K562 (cell line): Measurements from ENCODE around the gene ARHGAP9. TPM values are rescaled to one million over a fixed set of nuclear protein-coding genes. Genes with fewer than 3 reads are reported as not detected.

Source experiments
- ATAC-seq: fragments of 200-7000 bp; cut with Tn5 transposase; 3 replicates; pipeline ENCODE4 v1.9.1; 2020; ENCODE audit warnings: moderate library complexity
- BruUV-seq: library from RNA; stranded (reverse); fragments of 400-500 nt; replicated peaks from 2 replicates; lab custom pipeline; 2021; lab: Mats Ljungman, UMichigan
- CTCF ChIA-PET: fragments of 300-600 bp; formaldehyde crosslinking; extraction: SDS; loops from one replicate; lab custom pipeline; 2021; ENCODE audit warnings: low intra/inter-chr PET ratio; lab: Yijun Ruan, JAX
- POLR2A ChIA-PET: fragments of 300-600, 350-650 bp; sonication (Branson Sonifier 250); formaldehyde crosslinking; extraction: SDS; loops from one replicate; lab custom pipeline; 2021; ENCODE audit warnings: antibody characterized with exemption, inconsistent platforms; lab: Yijun Ruan, JAX
- DNase-seq, 4 experiments: peaks; one replicate each; pipeline versions ENCODE4 v3.0.0 to v3.0.0-alpha.2; 2011 to 2018; ENCODE audit warnings: low spot score in 3 of 4, mixed read lengths in 3 of 4; ENCODE audit errors: extremely low read depth in 1 of 4
- FAIRE-seq: peaks from 2 replicates; lab custom pipeline; 2011; peaks lifted over from hg19 to GRCh38; lab: Jason Lieb, UNC
- H2AFZ ChIP-seq: 2 replicates; pipeline ENCODE4 v1.6.0; 2011; ENCODE audit warnings: low read depth, low read length, control low read depth, inconsistent platforms
- H3K27ac ChIP-seq: fragments of 200-600 bp; 3 replicates; pipeline ENCODE4 v1.8.0; 2011; ENCODE audit warnings: low read depth, mild to moderate bottlenecking, control low read depth, inconsistent platforms, low read length, moderate library complexity, mixed read lengths; ENCODE audit errors: extremely low read depth
- H3K27me3 ChIP-seq, 2 experiments: fragments of 300-600 bp in 1 of 2; 2 replicates in 1 of 2; 3 replicates in 1 of 2; pipeline versions ENCODE4 v1.6.0 to v1.8.0; 2011; ENCODE audit warnings: inconsistent platforms in 2 of 2, low read length in 2 of 2, mild to moderate bottlenecking in 1 of 2, mixed read lengths in 1 of 2, moderate library complexity in 1 of 2; ENCODE audit not compliant: control insufficient read depth in 2 of 2, insufficient read depth in 2 of 2
- H3K36me3 ChIP-seq: fragments of 300-600 bp; 3 replicates; pipeline ENCODE4 v1.8.0; 2011; ENCODE audit warnings: mild to moderate bottlenecking, low read length, inconsistent platforms; ENCODE audit not compliant: control insufficient read depth, insufficient read depth
- H3K4me1 ChIP-seq, 2 experiments: fragments of 200-600 bp in 1 of 2; replicated peaks in 1 of 2; 2 replicates in 1 of 2; 3 replicates in 1 of 2; pipeline versions ENCODE4 v1.5.1 to v1.8.0; 2011; ENCODE audit warnings: inconsistent platforms in 2 of 2, low read length in 2 of 2, mild to moderate bottlenecking in 1 of 2, mixed read lengths in 1 of 2, moderate library complexity in 1 of 2; ENCODE audit not compliant: control insufficient read depth in 2 of 2, insufficient read depth in 2 of 2
- H3K4me2 ChIP-seq: 2 replicates; pipeline ENCODE4 v1.6.1; 2011; ENCODE audit warnings: low read length, control low read depth, inconsistent platforms, mixed read lengths; ENCODE audit not compliant: insufficient read depth
- H3K4me3 ChIP-seq: fragments of 200-600 bp; sonication (generic), shearing (Covaris generic); 2 replicates; pipeline ENCODE4 v1.5.1; 2016; ENCODE audit warnings: control low read depth, inconsistent platforms
- H3K79me2 ChIP-seq: fragments of 200-600 bp; 3 replicates; pipeline ENCODE4 v1.8.0; 2011; ENCODE audit warnings: low read length, inconsistent platforms; ENCODE audit not compliant: control insufficient read depth, insufficient read depth
- H3K9ac ChIP-seq, 2 experiments: 2 replicates each; pipeline versions ENCODE4 v1.6.0 to v1.6.1; 2011; ENCODE audit warnings: low read depth in 2 of 2, low read length in 2 of 2, control low read depth in 1 of 2, inconsistent platforms in 1 of 2, mild to moderate bottlenecking in 1 of 2, mixed read lengths in 1 of 2; ENCODE audit not compliant: insufficient read depth in 1 of 2
- H3K9me1 ChIP-seq: one replicate; pipeline ENCODE4 v1.6.0; 2011; ENCODE audit warnings: inconsistent platforms, mild to moderate bottlenecking, low read length, moderate library complexity; ENCODE audit not compliant: control insufficient read depth, insufficient read depth
- H3K9me3 ChIP-seq: replicated peaks from 2 replicates; pipeline ENCODE4 v1.5.1; 2011; ENCODE audit warnings: low read depth, low read length, inconsistent platforms; ENCODE audit not compliant: control insufficient read depth, insufficient read depth
- H4K20me1 ChIP-seq: replicated peaks from 2 replicates; pipeline ENCODE4 v1.6.1; 2011; ENCODE audit warnings: low read length, inconsistent platforms, mixed read lengths; ENCODE audit not compliant: control insufficient read depth, insufficient read depth
- EP400 ChIP-seq: fragments of 450-650 bp; IDR thresholded peaks from 2 replicates; pipeline ENCODE4 v1.6.1; 2017; ENCODE audit warnings: antibody characterized with exemption, mild to moderate bottlenecking, moderate library complexity
- MEIS2 ChIP-seq: fragments of 450-650 bp; IDR thresholded peaks from 2 replicates; pipeline ENCODE4 v1.6.1; 2014; ENCODE audit warnings: mild to moderate bottlenecking; ENCODE audit not compliant: partially characterized antibody
- POLR2A ChIP-seq: fragments of 450-650 bp; conservative IDR thresholded peaks from 2 replicates; pipeline ENCODE4 v1.6.1; 2016
- RBFOX2 ChIP-seq: fragments of 200-400 bp; formaldehyde crosslinking; IDR thresholded peaks from 2 replicates; pipeline ENCODE4 v1.6.1; 2017; ENCODE audit warnings: low read depth, mild to moderate bottlenecking, low read length, moderate library complexity
- WGBS: fragments of 100-300 bp; shearing (Covaris generic); methylation state at CpG from one replicate; pipeline ENCODE4 v1.1.6; 2016; ENCODE audit warnings: low coverage, mixed read lengths; ENCODE audit not compliant: insufficient coverage; ENCODE audit errors: missing lambda C conversion rate; 5-methylcytosine and 5-hydroxymethylcytosine counted together
- in situ Hi-C: fragments of 300-500 bp; cut with MboI; formaldehyde crosslinking; loops from 4 replicates; pipeline ENCODE4 v1.15.0; 2018; ENCODE audit warnings: inconsistent platforms, mixed read lengths
- intact Hi-C: fragments of 100-400 bp; cut with micrococcal nuclease; formaldehyde crosslinking; loops from 2 replicates; pipeline ENCODE4 v1.14.2; 2022
- polyA plus RNA-seq, 8 experiments: library from polyadenylated mRNA; depleted of rRNA in 4 of 8; stranded (reverse) in 5 of 8; unstranded in 3 of 8; fragments of >200 nt; fragmentation: Nextera tagmentation in 2 of 8; fragmentation: Illumina TruSeq in 1 of 8; extraction: Ambion mirVana in 2 of 8; extraction: Trizol in 1 of 8; gene quantifications; 2 replicates each; pipeline versions ENCODE4 v1.2.1 to v1.2.3, GENCODE V29; 2011 to 2014; ENCODE audit warnings: inconsistent platforms in 1 of 8, missing spikeins in 1 of 8
- total RNA-seq, 7 experiments: library from RNA; depleted of rRNA in 6 of 7; stranded (reverse); fragments of >200 nt in 6 of 7; fragmentation: Illumina TruSeq in 2 of 7; extraction: Trizol in 2 of 7; gene quantifications; 2 replicates each; pipeline versions ENCODE4 v1.2.1 to v1.2.3, GENCODE V29; 2011 to 2021; ENCODE audit warnings: low replicate concordance in 1 of 7
- TF ChIP-seq, protein P1 (sequence below): sonication (generic); formaldehyde crosslinking; IDR thresholded peaks from 2 replicates; pipeline ENCODE4 v1.8.1; 2023; ENCODE audit warnings: mild to moderate bottlenecking, missing genetic modification reagents

The ARHGAP9 gene
- total and polyA plus RNA-seq, 9 of the 15 experiments (the other 6 are each of a cell fraction or from before 2014, with no cell fraction given): 1.5 to 10.2 (median 5.1) TPM

DNA sequence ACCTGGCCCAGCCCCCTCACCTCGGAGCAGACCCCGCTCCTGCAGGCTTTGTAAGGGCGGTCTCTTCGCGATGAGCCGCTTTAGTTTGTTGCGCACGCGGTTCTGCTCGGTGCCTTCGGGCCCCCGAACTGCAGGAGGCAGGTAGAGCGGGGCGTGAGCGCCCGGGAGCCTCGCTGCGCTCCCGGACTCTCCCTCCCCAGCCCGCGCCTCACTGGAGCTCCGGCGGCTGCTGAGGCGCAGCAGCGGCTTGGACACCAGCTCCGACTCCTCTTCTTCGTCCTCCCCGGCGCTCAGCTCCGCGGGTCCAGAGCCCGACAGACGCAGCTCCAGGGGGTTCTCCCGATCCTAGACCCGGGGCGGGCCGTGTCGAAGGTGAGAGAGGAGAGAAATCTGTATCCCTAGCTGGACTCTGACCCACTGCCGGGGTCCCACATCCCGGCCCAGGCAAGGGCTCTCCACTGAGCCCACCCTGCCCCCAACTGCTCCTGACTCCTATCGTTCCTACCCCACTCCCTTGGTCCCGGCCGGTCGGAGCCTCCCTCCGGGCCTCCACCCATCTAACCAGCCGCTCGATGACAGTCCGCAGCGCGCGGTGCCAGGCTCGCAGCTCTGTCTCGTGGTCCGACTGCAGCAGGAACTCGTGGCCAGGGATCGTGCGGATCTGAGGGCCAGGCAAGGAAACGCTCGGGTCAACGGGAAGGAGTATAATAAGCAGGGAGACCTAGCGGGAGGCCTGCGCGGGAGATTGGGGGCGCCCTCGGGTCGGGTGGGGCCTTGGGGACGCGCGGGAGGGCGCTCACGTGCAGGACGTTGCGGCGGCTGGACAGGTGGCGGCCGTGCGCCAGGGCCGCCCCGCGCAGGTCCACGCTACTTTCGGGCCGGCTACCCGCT, 4.2 kb downstream of the ARHGAP9 start:
- Histone ChIP-seq H3K27me3 (peaks cover 0 to 10% of the 10 kb centered on the region in 2 experiments; a peak in 2 of 5 replicates), H3K9ac (no peak overlapping the region), H3K9me1 (no peaks in the 10 kb centered on the region)
- no peak for DNase-seq
- WGBS: 93% methylated on average over 25 of the region's 84 CpGs
- TF ChIP-seq RBFOX2 (0 out of 2 replicates have a peak, but pooled peaks have one; percentile 17), MEIS2 (no peak), POLR2A (no peak), EP400 (no peak)
- TF ChIP-seq, protein P1, sequence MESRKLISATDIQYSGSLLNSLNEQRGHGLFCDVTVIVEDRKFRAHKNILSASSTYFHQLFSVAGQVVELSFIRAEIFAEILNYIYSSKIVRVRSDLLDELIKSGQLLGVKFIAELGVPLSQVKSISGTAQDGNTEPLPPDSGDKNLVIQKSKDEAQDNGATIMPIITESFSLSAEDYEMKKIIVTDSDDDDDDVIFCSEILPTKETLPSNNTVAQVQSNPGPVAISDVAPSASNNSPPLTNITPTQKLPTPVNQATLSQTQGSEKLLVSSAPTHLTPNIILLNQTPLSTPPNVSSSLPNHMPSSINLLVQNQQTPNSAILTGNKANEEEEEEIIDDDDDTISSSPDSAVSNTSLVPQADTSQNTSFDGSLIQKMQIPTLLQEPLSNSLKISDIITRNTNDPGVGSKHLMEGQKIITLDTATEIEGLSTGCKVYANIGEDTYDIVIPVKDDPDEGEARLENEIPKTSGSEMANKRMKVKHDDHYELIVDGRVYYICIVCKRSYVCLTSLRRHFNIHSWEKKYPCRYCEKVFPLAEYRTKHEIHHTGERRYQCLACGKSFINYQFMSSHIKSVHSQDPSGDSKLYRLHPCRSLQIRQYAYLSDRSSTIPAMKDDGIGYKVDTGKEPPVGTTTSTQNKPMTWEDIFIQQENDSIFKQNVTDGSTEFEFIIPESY (CRISPR knock-in tag): peak; percentile 68; the same call in 1 of the 2 replicates
- TF ChIP-seq, all 486 proteins: peak for 2
- ChIA-PET POLR2A (interaction anchor here (0.6 to 1.9 kb wide), 5 partner anchors 14 to 487 kb away, joined by 3 to 7 read pairs (median 3); partner anchors contain the start of gene INHBE), CTCF (no interaction called here)
- H3K4me3 ChIP-seq: no peak overlapping the region
- no peaks in the 10 kb centered on the region for H4K20me1 ChIP-seq
- no TSS peak for BruUV-seq
- no peak overlapping the region for H2AFZ ChIP-seq
- peaks cover 39 to 51% of the 10 kb centered on the region in 2 experiments for H3K4me1 ChIP-seq
- H3K27ac ChIP-seq: no peak overlapping the region
- no peaks in the 10 kb centered on the region for H3K9me3 ChIP-seq
- FAIRE-seq (no peak), ATAC-seq (no peak)
- no peaks in the 10 kb centered on the region for H3K36me3 ChIP-seq
- H3K4me2 ChIP-seq: no peak overlapping the region
- in situ Hi-C loops: no loop called here
- intact Hi-C loops: no loop called here
- H3K79me2 ChIP-seq: no peaks in the 10 kb centered on the region
